Colon (tissue), 2 donors: ENCODE measurements around the gene CSRNP2.
"Not testable (repeated sequence)": the region's sequence is repeated elsewhere in the genome, so short reads cannot be mapped to it uniquely, and the experiment has no call there.

Experiments
- FAIRE-seq: peaks from 2 replicates; lab custom pipeline; 2012; peaks lifted over from hg19 to GRCh38; lab: Jason Lieb, UNC
- donor health status: control.
- donor health status: control.

Gene CSRNP2

GRCh38 chr12:51083126-51083833 lies at the start of gene CSRNP2:
TSS of gene CSRNP2 (minus strand) at chr12:51083596. CDS start at chr12:51076561, 7,035 bp downstream.
- FAIRE-seq: no peak

DNA sequence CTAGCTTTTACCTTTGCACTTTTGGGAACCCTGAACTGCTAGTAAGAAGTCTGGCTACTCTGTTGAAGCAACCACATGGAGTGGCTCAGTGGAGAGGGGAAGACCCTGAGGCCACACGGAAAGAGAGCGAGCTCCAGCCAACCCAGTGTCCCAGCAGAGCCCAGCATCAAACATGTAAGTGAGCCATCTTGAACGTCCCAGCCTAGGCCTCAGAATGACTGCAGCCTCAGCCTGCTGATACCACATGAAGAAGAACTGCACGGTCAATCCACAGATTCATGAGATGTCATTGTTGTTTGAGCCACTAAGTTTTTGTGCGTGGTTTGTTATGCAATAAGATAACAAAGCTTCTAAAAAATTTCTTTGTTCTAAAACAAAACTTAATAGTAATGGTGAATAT lies 49.3 kb upstream of the CSRNP2 start:
- no peak for FAIRE-seq

DNA sequence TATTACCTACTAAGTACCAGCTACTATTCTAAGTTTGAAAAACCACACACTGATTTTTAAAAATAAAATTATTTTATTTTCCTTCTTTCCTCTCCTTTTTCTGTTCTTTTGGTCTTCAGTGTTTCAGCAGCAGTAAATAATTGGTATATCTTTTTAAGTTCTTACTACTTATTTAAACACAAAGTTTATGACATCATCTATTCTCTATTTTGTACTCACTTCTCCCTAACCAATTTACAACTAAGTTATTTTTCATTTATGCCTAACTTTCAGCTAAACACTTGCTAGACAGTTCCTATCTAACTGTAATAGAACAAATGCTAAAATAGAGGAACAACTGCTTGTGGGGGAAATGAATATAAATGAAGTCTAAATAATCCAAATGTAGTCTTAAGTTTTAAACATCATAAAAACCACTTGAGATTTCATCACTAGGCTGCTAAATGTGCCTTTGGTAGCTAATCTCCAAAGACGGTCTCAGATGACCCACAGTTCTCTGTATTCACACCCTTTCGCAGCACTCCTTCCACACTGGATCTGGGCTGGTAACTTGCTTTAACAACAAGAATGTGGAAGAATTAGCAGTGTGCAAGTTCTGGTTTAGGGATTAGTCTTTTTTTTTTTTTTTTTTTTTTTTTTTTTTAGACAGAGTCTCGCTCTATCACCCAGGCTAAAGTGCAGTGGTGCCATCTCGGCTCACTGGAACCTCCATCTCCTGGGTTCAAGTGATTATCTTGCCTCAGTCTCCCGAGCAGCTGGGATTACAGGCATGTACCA lies 48.5 kb upstream of the CSRNP2 start:
- FAIRE-seq: no peak

DNA sequence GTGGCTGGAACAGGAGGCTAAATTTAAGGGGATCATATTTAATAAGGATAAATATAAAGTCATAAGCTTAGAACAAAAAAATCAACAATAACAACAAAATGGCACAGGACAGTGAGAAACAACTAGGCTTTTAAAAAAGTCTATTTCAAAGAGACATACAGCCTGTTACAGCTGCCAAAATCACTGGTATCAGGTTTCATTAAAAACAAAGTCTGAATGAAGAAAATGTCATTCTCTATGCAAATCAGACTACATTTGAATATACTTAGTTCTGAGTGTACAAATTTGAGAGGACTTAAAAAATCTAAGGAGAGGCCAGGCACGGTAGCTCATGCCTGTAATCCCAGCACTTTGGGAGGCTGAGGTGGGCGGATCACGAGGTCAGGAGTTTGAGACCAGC lies 45.5 kb upstream of the CSRNP2 start:
- FAIRE-seq: no peak

- FAIRE-seq: no peak
Measured at GRCh38 chr12:51127050-51127729, 43.8 kb upstream of the CSRNP2 start.

- no peak for FAIRE-seq
Measured at GRCh38 chr12:51126297-51126696, 42.9 kb upstream of the CSRNP2 start.

DNA sequence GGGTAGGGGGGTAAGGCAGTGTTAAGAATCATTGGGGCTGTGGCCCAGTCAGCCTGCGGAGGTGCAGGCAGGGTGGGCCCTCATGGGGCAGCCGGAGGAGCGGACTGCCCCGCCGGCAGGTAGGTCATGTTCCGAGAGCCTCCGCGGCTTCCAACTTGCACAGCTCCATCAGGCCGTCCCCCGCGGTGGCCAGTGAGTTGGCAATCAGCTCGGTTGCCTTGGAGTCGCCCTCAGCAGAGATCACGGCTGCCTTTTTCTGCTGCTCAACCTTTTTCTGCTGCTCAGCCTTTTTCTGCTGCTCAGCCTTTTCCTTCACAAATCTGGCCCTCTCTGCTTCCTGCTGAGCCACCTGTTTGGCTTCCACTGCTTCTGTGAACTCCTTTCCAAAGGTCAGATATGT lies 41.1 kb upstream of the CSRNP2 start:
- no peak for FAIRE-seq

GRCh38 chr12:51122844-51123243 lies 39.4 kb upstream of the CSRNP2 start:
- no peak for FAIRE-seq

DNA sequence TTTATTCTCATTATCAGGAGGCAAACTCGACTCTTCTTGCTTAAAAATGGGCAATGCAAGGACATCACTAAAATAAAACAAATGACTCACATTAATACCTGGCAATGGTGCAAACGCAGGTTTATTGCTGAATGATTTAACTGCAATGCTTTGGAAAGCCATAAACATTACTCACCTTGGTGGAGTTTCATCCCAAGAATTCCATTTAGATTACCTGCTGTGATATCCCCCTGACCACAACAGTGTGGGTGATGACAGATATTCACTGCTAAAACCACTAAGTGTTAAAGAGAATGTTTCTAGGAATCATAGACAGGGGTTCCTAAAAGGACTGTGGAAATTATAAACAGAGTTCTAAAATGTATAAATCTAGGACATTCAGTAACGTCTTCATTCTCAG lies 35.3 kb upstream of the CSRNP2 start:
- no peak for FAIRE-seq

- FAIRE-seq: no peak
Measured at GRCh38 chr12:51115533-51115932, 32.1 kb upstream of the CSRNP2 start.

GRCh38 chr12:51108136-51108535 lies 24.7 kb upstream of the CSRNP2 start:
- no peak for FAIRE-seq

GRCh38 chr12:51103977-51104376 lies 20.6 kb upstream of the CSRNP2 start:
- FAIRE-seq: no peak

- FAIRE-seq: no peak
Measured at GRCh38 chr12:51098611-51099010, 15.2 kb upstream of the CSRNP2 start.

DNA sequence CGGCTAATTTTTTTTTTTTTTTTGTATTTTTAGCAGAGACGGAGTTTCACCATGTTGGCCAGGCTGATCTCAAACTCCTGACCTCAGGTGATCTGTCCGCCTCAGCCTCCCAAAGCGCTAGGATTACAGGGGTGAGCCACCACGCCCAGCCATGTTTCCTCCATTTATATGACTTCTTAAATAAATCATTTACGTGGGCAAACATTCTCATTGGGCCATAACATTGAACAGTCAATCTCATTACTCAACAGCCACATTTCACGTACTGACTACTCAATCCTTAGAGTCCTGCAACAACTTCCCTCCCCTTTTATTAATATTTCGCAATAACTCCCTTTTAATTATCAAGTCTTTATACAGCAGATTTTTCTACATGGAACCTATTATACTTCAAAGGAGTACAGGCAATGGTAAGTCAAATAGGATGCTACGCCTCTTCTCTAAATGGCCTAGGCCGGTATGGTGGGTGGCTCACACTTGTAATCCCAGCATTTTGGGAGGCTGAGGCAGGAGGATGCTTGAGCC lies 7.4 kb upstream of the CSRNP2 start:
- no peak for FAIRE-seq

- no peak for FAIRE-seq
Measured at GRCh38 chr12:51087818-51088217, 4.4 kb upstream of the CSRNP2 start.

DNA sequence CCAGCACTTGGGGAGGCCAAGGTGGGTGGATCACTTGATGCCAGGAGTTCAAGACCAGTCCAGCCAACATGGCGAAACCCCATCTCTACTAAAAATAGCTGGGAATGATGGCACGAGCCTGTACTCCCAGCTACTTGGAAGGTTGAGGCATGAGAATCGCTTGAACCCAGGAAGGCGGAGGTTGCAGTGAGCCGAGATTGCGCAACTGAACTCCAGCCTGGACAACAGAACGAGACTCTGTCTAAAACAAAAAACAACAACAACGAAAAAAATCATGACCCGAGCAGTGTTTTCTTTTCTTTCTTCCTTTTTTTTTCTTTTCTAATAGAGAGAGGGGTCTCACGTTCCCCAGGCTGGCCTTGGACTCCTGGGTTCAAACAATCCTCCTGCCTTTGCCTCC lies 3.5 kb upstream of the CSRNP2 start:
- no peak for FAIRE-seq

- no peak for FAIRE-seq
Measured at GRCh38 chr12:51085757-51086156, 2.4 kb upstream of the CSRNP2 start.

- no peak for FAIRE-seq
Measured at GRCh38 chr12:51082561-51083125, 753 bp downstream of the CSRNP2 start.

- no peak for FAIRE-seq
Measured at GRCh38 chr12:51081421-51081820, 2.0 kb downstream of the CSRNP2 start.

DNA sequence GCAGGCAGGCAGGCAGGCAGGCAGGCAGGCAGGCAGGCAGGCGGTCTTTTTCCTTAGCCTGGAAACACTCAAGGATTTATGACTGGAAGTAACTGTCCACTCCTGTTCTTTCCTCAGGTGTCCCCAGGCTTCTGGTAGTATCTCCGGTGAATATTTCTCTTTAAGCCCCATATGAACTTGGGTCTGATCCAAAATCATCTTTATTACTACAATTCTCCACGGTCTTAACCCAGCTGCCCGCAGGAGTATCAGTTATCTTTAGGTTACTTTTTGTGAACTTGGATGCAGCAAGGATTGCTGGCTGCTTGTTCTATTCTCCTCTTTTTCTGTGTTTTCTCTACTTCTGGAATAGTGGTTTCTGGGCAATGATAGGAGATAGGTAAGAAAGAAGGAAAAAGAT lies 3.3 kb downstream of the CSRNP2 start:
- FAIRE-seq: no peak

DNA sequence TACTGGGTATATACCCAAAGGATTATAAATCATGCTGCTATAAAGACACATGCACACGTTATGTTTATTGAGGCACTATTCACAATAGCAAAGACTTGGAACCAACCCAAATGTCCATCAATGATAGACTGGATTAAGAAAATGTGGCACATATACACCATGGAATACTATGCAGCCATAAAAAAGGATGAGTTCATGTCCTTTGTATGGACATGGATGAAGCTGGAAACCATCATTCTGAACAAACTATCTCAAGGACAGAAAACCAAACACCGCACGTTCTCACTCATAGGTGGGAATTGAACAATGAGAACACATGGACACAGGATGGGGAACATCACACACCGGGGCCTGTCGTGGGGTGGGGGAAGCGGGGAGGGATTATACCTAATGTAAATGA lies 4.5 kb downstream of the CSRNP2 start:
- FAIRE-seq: not testable (repeated sequence)

GRCh38 chr12:51078346-51078745 lies 5.0 kb downstream of the CSRNP2 start:
- FAIRE-seq: not testable (repeated sequence)

- FAIRE-seq: no peak
Measured at GRCh38 chr12:51077930-51078329, 5.5 kb downstream of the CSRNP2 start.
